ENCODE results near the gene DLG2. TPM values are rescaled to one million over a fixed set of nuclear protein-coding genes. Genes with fewer than 3 reads are reported as not detected.
"Not testable (repeated sequence)": the region's sequence is repeated elsewhere in the genome, so short reads cannot be mapped to it uniquely, and the experiment has no call there.

Gene DLG2
- total and polyA plus RNA-seq, 9 donors: 2.5 to 20.7 (median 12.0) TPM

GRCh38 chr11:85656777-85657176 lies 29.6 kb upstream of the DLG2 start:
- Histone ChIP-seq H3K9me3 (no peaks in the 10 kb centered on the region), H3K27ac (no peak overlapping the region), H3K27me3 (no peaks in the 10 kb centered on the region), H3K4me1 (ENCODE audit: insufficient read depth) (no peaks in the 10 kb centered on the region), H3K36me3 (no peaks in the 10 kb centered on the region), H3K4me3 (no peak overlapping the region)
- intact Hi-C loops (cut with DNase I): no loop called here
- DNase-seq: no peak
- 80 to 89% (median 88%) methylated on average over 1 of the region's 1 CpG for WGBS, 3 donors
- TF ChIP-seq EP300 (IDR thresholded peaks at IDR 0.05): no peak
- no peak for TF ChIP-seq CTCF (IDR thresholded peaks at IDR 0.05)
- TF ChIP-seq POLR2A (IDR thresholded peaks at IDR 0.05): no peak

- H3K27ac ChIP-seq; H3K9me3 ChIP-seq; intact Hi-C loops (cut with DNase I); H3K4me3 ChIP-seq; DNase-seq; H3K4me1 ChIP-seq (ENCODE audit: insufficient read depth); H3K27me3 ChIP-seq; H3K36me3 ChIP-seq: not testable (repeated sequence)
- WGBS, 3 donors: 95 to 98% (median 97%) methylated on average over 4 of the region's 4 CpGs
Observed at GRCh38 chr11:85654343-85654742, 27.2 kb upstream of the DLG2 start.

- H3K9me3 ChIP-seq: no peaks in the 10 kb centered on the region
- TF ChIP-seq CTCF (IDR thresholded peaks at IDR 0.05): no peak
- no peak for TF ChIP-seq EP300 (IDR thresholded peaks at IDR 0.05)
- TF ChIP-seq POLR2A (IDR thresholded peaks at IDR 0.05): no peak
- H3K4me1 ChIP-seq (ENCODE audit: insufficient read depth): peaks cover 1% of the 10 kb centered on the region
- no peaks in the 10 kb centered on the region for H3K27me3 ChIP-seq
- no peak for DNase-seq
- 57 to 63% (median 61%) methylated on average over 3 of the region's 3 CpGs for WGBS, 3 donors
- intact Hi-C loops (cut with DNase I): no loop called here
- H3K36me3 ChIP-seq: no peaks in the 10 kb centered on the region
- H3K27ac ChIP-seq: no peak overlapping the region
- no peak overlapping the region for H3K4me3 ChIP-seq
Observed at GRCh38 chr11:85652786-85653447, 25.8 kb upstream of the DLG2 start.

GRCh38 chr11:85651118-85651517 lies 24.0 kb upstream of the DLG2 start:
- no peak for DNase-seq
- peaks cover 1% of the 10 kb centered on the region for H3K4me1 ChIP-seq (ENCODE audit: insufficient read depth)
- H3K9me3 ChIP-seq: no peaks in the 10 kb centered on the region
- H3K27ac ChIP-seq: no peak overlapping the region
- H3K4me3 ChIP-seq: no peak overlapping the region
- no peak for TF ChIP-seq CTCF (IDR thresholded peaks at IDR 0.05)
- no peaks in the 10 kb centered on the region for H3K27me3 ChIP-seq
- 18 to 50% (median 39%) methylated on average over 1 of the region's 1 CpG for WGBS, 3 donors
- H3K36me3 ChIP-seq: no peaks in the 10 kb centered on the region
- intact Hi-C loops (cut with DNase I): no loop called here

- peak; percentile 82 to 91 (median 88) for DNase-seq
- intact Hi-C loops (cut with DNase I): no loop called here
- Histone ChIP-seq H3K4me1 (ENCODE audit: insufficient read depth) (peaks cover 1% of the 10 kb centered on the region), H3K36me3 (no peaks in the 10 kb centered on the region), H3K27me3 (no peaks in the 10 kb centered on the region), H3K4me3 (peak within 1 kb of the TSS; percentile 64), H3K27ac (peak within 1 kb of the TSS; percentile 66 to 80), H3K9me3 (no peaks in the 10 kb centered on the region)
- 0% methylated on average over 33 of the region's 33 CpGs for WGBS, 3 donors
- TF ChIP-seq CTCF (IDR thresholded peaks at IDR 0.05): no peak
- TF ChIP-seq POLR2A (IDR thresholded peaks at IDR 0.05): peak; percentile 63
- no peak for TF ChIP-seq EP300 (IDR thresholded peaks at IDR 0.05)
Observed at GRCh38 chr11:85647604-85648299, 20.6 kb upstream of the DLG2 start, which contains the start of gene TMEM126A. Gene TMEM126A (plus strand): TSS chr11:85647967. CDS start chr11:85650256, 2,289 bp downstream.

All from ovary (tissue), 9 donors.